WTC11 (cell line): Measurements from ENCODE around the gene KRABD2.

Experiments
- FOXP1 ChIP-seq: sonication (generic); formaldehyde crosslinking; IDR thresholded peaks from 2 replicates; pipeline ENCODE4 v1.8.0; 2022; ENCODE audit warnings: missing genetic modification reagents, mild to moderate bottlenecking, moderate library complexity, borderline replicate concordance
- NR1H2 ChIP-seq: sonication (generic); formaldehyde crosslinking; IDR thresholded peaks from 2 replicates; pipeline ENCODE4 v1.9.0; 2021; ENCODE audit warnings: mild to moderate bottlenecking, moderate library complexity, missing genetic modification reagents
- USF2 ChIP-seq: sonication (generic); formaldehyde crosslinking; IDR thresholded peaks from 2 replicates; pipeline ENCODE4 v1.8.1; 2023; ENCODE audit warnings: mild to moderate bottlenecking, missing genetic modification reagents, moderate library complexity

- no peak for TF ChIP-seq FOXP1 (CRISPR knock-in tag)
- no peak for TF ChIP-seq NR1H2 (CRISPR knock-in tag)
- TF ChIP-seq USF2 (CRISPR knock-in tag), result no peak
Measured at GRCh38 chr17:8350339-8350738, 26.2 kb downstream of the KRABD2 start.
